Neural progenitor cell (in vitro differentiated cells): ENCODE results near the gene C1orf74.

Experiments used
- EZH2phosphoT487 ChIP-seq: fragments of 200-600 bp; sonication (generic); IDR thresholded peaks from 2 replicates; pipeline ENCODE4 v1.6.1; 2017; ENCODE audit warnings: antibody characterized with exemption
- TF ChIP-seq, protein P1 (sequence below): fragments of 200-600 bp; sonication (generic); IDR thresholded peaks from 2 replicates; pipeline ENCODE4 v1.5.1; 2017; ENCODE audit warnings: antibody characterized with exemption, mild to moderate bottlenecking

DNA sequence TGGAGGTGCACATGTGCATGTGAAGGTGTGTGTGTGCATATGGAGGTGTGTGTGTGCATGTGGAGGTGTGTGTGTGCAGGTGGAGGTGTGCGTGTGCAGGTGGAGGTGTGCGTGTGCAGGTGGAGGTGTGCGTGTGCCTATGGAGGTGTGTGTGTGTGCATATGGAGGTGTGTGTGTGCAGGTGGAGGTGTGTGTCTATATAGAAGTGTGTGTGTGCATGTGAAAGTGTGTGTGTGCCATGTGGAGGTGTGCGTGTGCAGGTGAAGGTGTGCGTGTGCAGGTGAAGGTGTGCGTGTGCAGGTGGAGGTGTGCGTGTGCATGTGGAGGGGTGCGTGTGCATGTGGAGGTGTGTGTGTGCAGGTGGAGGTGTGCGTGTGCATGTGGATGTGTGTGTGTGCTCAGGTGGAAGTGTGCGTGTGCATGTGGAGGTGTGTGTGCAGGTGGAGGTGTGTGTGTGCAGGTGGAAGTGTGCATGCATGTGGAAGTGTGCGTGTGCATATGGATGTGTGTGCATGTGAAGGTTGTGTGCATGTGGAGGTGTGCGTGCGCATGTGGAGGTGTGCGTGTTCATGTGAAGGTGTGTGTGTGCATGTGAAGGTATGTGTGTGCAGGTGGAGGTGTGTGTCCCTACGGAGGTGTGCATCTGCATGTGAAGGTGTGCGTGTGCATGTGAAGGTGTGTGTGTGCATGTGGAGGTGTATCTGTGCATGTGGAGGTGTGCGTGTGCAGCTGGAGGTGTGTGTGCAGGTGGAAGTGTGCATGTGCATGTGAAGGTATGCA is 13.5 kb downstream of the C1orf74 start:
- TF ChIP-seq, protein P1, sequence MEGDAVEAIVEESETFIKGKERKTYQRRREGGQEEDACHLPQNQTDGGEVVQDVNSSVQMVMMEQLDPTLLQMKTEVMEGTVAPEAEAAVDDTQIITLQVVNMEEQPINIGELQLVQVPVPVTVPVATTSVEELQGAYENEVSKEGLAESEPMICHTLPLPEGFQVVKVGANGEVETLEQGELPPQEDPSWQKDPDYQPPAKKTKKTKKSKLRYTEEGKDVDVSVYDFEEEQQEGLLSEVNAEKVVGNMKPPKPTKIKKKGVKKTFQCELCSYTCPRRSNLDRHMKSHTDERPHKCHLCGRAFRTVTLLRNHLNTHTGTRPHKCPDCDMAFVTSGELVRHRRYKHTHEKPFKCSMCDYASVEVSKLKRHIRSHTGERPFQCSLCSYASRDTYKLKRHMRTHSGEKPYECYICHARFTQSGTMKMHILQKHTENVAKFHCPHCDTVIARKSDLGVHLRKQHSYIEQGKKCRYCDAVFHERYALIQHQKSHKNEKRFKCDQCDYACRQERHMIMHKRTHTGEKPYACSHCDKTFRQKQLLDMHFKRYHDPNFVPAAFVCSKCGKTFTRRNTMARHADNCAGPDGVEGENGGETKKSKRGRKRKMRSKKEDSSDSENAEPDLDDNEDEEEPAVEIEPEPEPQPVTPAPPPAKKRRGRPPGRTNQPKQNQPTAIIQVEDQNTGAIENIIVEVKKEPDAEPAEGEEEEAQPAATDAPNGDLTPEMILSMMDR = no peak
- TF ChIP-seq EZH2phosphoT487 = no peak
